Smooth muscle cell (in vitro differentiated cells): Measurements from ENCODE around the gene KDM4B. TPM values are rescaled to one million over a fixed set of nuclear protein-coding genes. Genes with fewer than 3 reads are reported as not detected.

Experiments used
- DNase-seq: peaks from one replicate; lab custom pipeline; 2025; ENCODE audit not compliant: unreplicated experiment; lab: John Stamatoyannopoulos, UW
- H2AFZ ChIP-seq: fragments of 200-600 bp; sonication (generic); 2 replicates; pipeline ENCODE4 v1.6.0; 2016; ENCODE audit warnings: antibody characterized with exemption, low read depth, mild to moderate bottlenecking
- H3F3A ChIP-seq: fragments of 200-600 bp; sonication (generic); 2 replicates; pipeline ENCODE4 v1.6.0; 2017; ENCODE audit warnings: antibody characterized with exemption, low read depth
- H3K27ac ChIP-seq: fragments of 200-600 bp; sonication (generic); 2 replicates; pipeline ENCODE4 v1.5.1; 2016; ENCODE audit warnings: low read depth, mild to moderate bottlenecking
- H3K27me3 ChIP-seq: fragments of 200-600 bp; sonication (generic); 2 replicates; pipeline ENCODE4 v1.6.1; 2016; ENCODE audit warnings: low read depth, mild to moderate bottlenecking
- H3K36me3 ChIP-seq: fragments of 200-600 bp; sonication (generic); 2 replicates; pipeline ENCODE4 v1.5.1; 2016; ENCODE audit warnings: low read depth
- H3K4me1 ChIP-seq: fragments of 200-600 bp; sonication (generic); 2 replicates; pipeline ENCODE4 v1.5.1; 2016; ENCODE audit warnings: low read depth
- H3K4me2 ChIP-seq: fragments of 200-600 bp; sonication (generic); 2 replicates; pipeline ENCODE4 v1.6.0; 2016; ENCODE audit warnings: mild to moderate bottlenecking
- H3K4me3 ChIP-seq: fragments of 200-600 bp; sonication (generic); 2 replicates; pipeline ENCODE4 v1.5.1; 2016; ENCODE audit warnings: mild to moderate bottlenecking
- H3K79me2 ChIP-seq: fragments of 200-600 bp; sonication (generic); 2 replicates; pipeline ENCODE4 v1.6.0; 2016; ENCODE audit warnings: low read depth, mild to moderate bottlenecking
- H3K9ac ChIP-seq: fragments of 200-600 bp; sonication (generic); 2 replicates; pipeline ENCODE4 v1.6.0; 2016; ENCODE audit warnings: low read depth
- H3K9me3 ChIP-seq: fragments of 200-600 bp; sonication (generic); replicated peaks from 2 replicates; pipeline ENCODE4 v1.5.1; 2016; ENCODE audit warnings: low read depth
- H4K20me1 ChIP-seq: fragments of 200-600 bp; sonication (generic); 2 replicates; pipeline ENCODE4 v1.6.0; 2016; ENCODE audit warnings: low read depth
- CTCF ChIP-seq: fragments of 200-600 bp; sonication (generic); IDR thresholded peaks from 2 replicates; pipeline ENCODE4 v1.5.1; 2017; ENCODE audit warnings: borderline replicate concordance, mild to moderate bottlenecking, antibody characterized with exemption; ENCODE audit not compliant: insufficient read depth, poor library complexity, severe bottlenecking
- WGBS: methylation state at CpG from one replicate; pipeline ENCODE4 v1.1.7; 2016; ENCODE audit warnings: low lambda C conversion rate; 5-methylcytosine and 5-hydroxymethylcytosine counted together
- polyA plus RNA-seq: library from polyadenylated mRNA; unstranded; fragments of >200 nt; fragmentation: Nextera tagmentation; extraction: Ambion mirVana; gene quantifications from 2 replicates; pipeline ENCODE4 v1.2.1, GENCODE V29; 2016
- total RNA-seq: library from RNA; depleted of rRNA; stranded (reverse); fragments of >200 nt; gene quantifications from 2 replicates; pipeline ENCODE4 v1.2.3, GENCODE V29; 2014

The KDM4B gene
- total and polyA plus RNA-seq, 2 experiments from 2014 or later: 27.9 to 32.3 TPM

GRCh38 chr19:5095568-5095850 lies 126.6 kb downstream of the KDM4B start:
- peaks cover 11% of the 10 kb centered on the region for H3K36me3 ChIP-seq
- H2AFZ ChIP-seq: no peak overlapping the region
- no peak overlapping the region for H3K4me2 ChIP-seq
- H4K20me1 ChIP-seq: peaks cover 72% of the 10 kb centered on the region
- no peaks in the 10 kb centered on the region for H3K27me3 ChIP-seq
- H3K27ac ChIP-seq: no peak overlapping the region
- no peak for TF ChIP-seq CTCF
- peaks cover 33% of the 10 kb centered on the region for H3K4me1 ChIP-seq
- DNase-seq: no peak
- peaks cover 9% of the 10 kb centered on the region for H3K9me3 ChIP-seq
- WGBS: 80% methylated on average over 7 of the region's 7 CpGs
- H3F3A ChIP-seq: no peaks in the 10 kb centered on the region
- no peak overlapping the region for H3K4me3 ChIP-seq
- no peaks in the 10 kb centered on the region for H3K79me2 ChIP-seq
- H3K9ac ChIP-seq: no peak overlapping the region

- Histone ChIP-seq H3K4me3 (no peak overlapping the region), H3K27me3 (no peaks in the 10 kb centered on the region), H3K79me2 (no peaks in the 10 kb centered on the region), H3K9ac (no peak overlapping the region), H3K4me2 (no peak overlapping the region), H3F3A (no peaks in the 10 kb centered on the region), H4K20me1 (peaks cover 71% of the 10 kb centered on the region), H2AFZ (no peak overlapping the region), H3K4me1 (peaks cover 22% of the 10 kb centered on the region), H3K27ac (no peak overlapping the region), H3K9me3 (peaks cover 9% of the 10 kb centered on the region), H3K36me3 (peaks cover 11% of the 10 kb centered on the region)
- WGBS: 97% methylated on average over 34 of the region's 37 CpGs
- DNase-seq: no peak
- no peak for TF ChIP-seq CTCF
These were observed 127.6 kb downstream of the KDM4B start for GRCh38 chr19:5096536-5096935.

GRCh38 chr19:5097331-5097930 lies 128.5 kb downstream of the KDM4B start:
- Histone ChIP-seq H3K4me1 (peaks cover 13% of the 10 kb centered on the region), H3K4me3 (no peak overlapping the region), H4K20me1 (peaks cover 71% of the 10 kb centered on the region), H3K9ac (no peak overlapping the region), H3K27me3 (no peaks in the 10 kb centered on the region), H2AFZ (no peak overlapping the region), H3F3A (no peaks in the 10 kb centered on the region), H3K27ac (no peak overlapping the region), H3K36me3 (peaks cover 11% of the 10 kb centered on the region), H3K9me3 (peaks cover 9% of the 10 kb centered on the region), H3K79me2 (no peaks in the 10 kb centered on the region), H3K4me2 (no peak overlapping the region)
- no peak for DNase-seq
- WGBS: 96% methylated on average over 16 of the region's 16 CpGs
- no peak for TF ChIP-seq CTCF

- H3K9me3 ChIP-seq: peaks cover 9% of the 10 kb centered on the region
- no peaks in the 10 kb centered on the region for H3F3A ChIP-seq
- no peak for DNase-seq
- no peaks in the 10 kb centered on the region for H3K27me3 ChIP-seq
- no peak overlapping the region for H3K4me2 ChIP-seq
- H3K9ac ChIP-seq: no peak overlapping the region
- no peak overlapping the region for H2AFZ ChIP-seq
- no peak overlapping the region for H3K27ac ChIP-seq
- H3K4me3 ChIP-seq: no peak overlapping the region
- peaks cover 70% of the 10 kb centered on the region for H4K20me1 ChIP-seq
- H3K4me1 ChIP-seq: peaks cover 9% of the 10 kb centered on the region
- 95% methylated on average over 9 of the region's 9 CpGs for WGBS
- no peak for TF ChIP-seq CTCF
- H3K79me2 ChIP-seq: no peaks in the 10 kb centered on the region
- H3K36me3 ChIP-seq: peaks cover 11% of the 10 kb centered on the region
These were observed 129.2 kb downstream of the KDM4B start for GRCh38 chr19:5097959-5098623.
